Neural crest cell (in vitro differentiated cells): ENCODE measurements around the gene TPSD1. TPM values are rescaled to one million over a fixed set of nuclear protein-coding genes. Genes with fewer than 3 reads are reported as not detected.

Source experiments
- DNase-seq: peaks from one replicate; pipeline ENCODE4 v3.0.0; 2021; ENCODE audit warnings: low read depth, mixed read lengths, low spot score
- H3K27ac Mint-ChIP-seq: one replicate; pipeline ENCODE4 v1.8.0; 2021; ENCODE audit warnings: mild to moderate bottlenecking, mixed read lengths; ENCODE audit not compliant: unreplicated experiment
- H3K27me3 Mint-ChIP-seq: 2 replicates; pipeline ENCODE4 v1.8.0; 2021; ENCODE audit warnings: low read depth, mild to moderate bottlenecking, mixed read lengths
- H3K36me3 Mint-ChIP-seq: 2 replicates; pipeline ENCODE4 v1.8.0; 2021; ENCODE audit warnings: low read depth, mild to moderate bottlenecking, mixed read lengths
- H3K4me1 Mint-ChIP-seq: 2 replicates; pipeline ENCODE4 v1.8.0; 2021; ENCODE audit warnings: mixed read lengths
- H3K4me3 Mint-ChIP-seq: one replicate; pipeline ENCODE4 v1.8.0; 2021; ENCODE audit warnings: mild to moderate bottlenecking, mixed read lengths
- H3K9me3 Mint-ChIP-seq: 2 replicates; pipeline ENCODE4 v1.8.0; 2021; ENCODE audit warnings: mixed read lengths
- CTCF ChIP-seq: fragments of 200-600 bp; sonication (generic); conservative IDR thresholded peaks from 2 replicates; pipeline ENCODE4 v1.5.0; 2021; ENCODE audit warnings: antibody characterized with exemption, mild to moderate bottlenecking
- total RNA-seq: library from RNA; stranded (reverse); gene quantifications from 2 replicates; pipeline ENCODE4 v1.2.1, GENCODE V29; 2021

TPSD1 gene
- total RNA-seq, 1 donor from 2014 or later, result not detected

GRCh38 chr16:1215574-1216295, 40.1 kb upstream of the TPSD1 start:
- Mint-ChIP-seq H3K9me3 (no peaks in the 10 kb centered on the region), H3K4me3 (no peak overlapping the region), H3K27me3 (no peaks in the 10 kb centered on the region), H3K4me1 (no peaks in the 10 kb centered on the region), H3K27ac (no peak overlapping the region), H3K36me3 (no peaks in the 10 kb centered on the region)
- DNase-seq, result no peak
- TF ChIP-seq CTCF, result no peak

GRCh38 chr16:1216296-1216619, 39.6 kb upstream of the TPSD1 start:
- DNase-seq, result no peak
- Mint-ChIP-seq H3K4me3 (no peak overlapping the region), H3K27me3 (no peaks in the 10 kb centered on the region), H3K36me3 (no peaks in the 10 kb centered on the region), H3K27ac (no peak overlapping the region), H3K4me1 (no peaks in the 10 kb centered on the region), H3K9me3 (no peaks in the 10 kb centered on the region)
- no peak for TF ChIP-seq CTCF

- no peaks in the 10 kb centered on the region for H3K4me1 Mint-ChIP-seq
- peak overlapping the region; percentile 19 for H3K27ac Mint-ChIP-seq
- TF ChIP-seq CTCF, result no peak
- H3K27me3 Mint-ChIP-seq, result no peaks in the 10 kb centered on the region
- H3K36me3 Mint-ChIP-seq, result no peaks in the 10 kb centered on the region
- H3K9me3 Mint-ChIP-seq, result no peaks in the 10 kb centered on the region
- no peak for DNase-seq
- no peak overlapping the region for H3K4me3 Mint-ChIP-seq
These were observed 39.0 kb upstream of the TPSD1 start for GRCh38 chr16:1216681-1217400.

- Mint-ChIP-seq H3K27ac (no peak overlapping the region), H3K36me3 (no peaks in the 10 kb centered on the region), H3K4me3 (no peak overlapping the region), H3K9me3 (no peaks in the 10 kb centered on the region), H3K4me1 (no peaks in the 10 kb centered on the region), H3K27me3 (no peaks in the 10 kb centered on the region)
- no peak for DNase-seq
- no peak for TF ChIP-seq CTCF
These were observed 38.3 kb upstream of the TPSD1 start for GRCh38 chr16:1217526-1217925.

- no peaks in the 10 kb centered on the region for H3K27me3 Mint-ChIP-seq
- no peak for TF ChIP-seq CTCF
- no peak overlapping the region for H3K27ac Mint-ChIP-seq
- H3K36me3 Mint-ChIP-seq, result no peaks in the 10 kb centered on the region
- no peaks in the 10 kb centered on the region for H3K9me3 Mint-ChIP-seq
- DNase-seq, result no peak
- H3K4me1 Mint-ChIP-seq, result no peaks in the 10 kb centered on the region
- H3K4me3 Mint-ChIP-seq, result no peak overlapping the region
These were observed 37.6 kb upstream of the TPSD1 start for GRCh38 chr16:1218061-1218929.
